SK-N-SH (cell line): ENCODE data around the gene PCDHGB1. TPM values are rescaled to one million over a fixed set of nuclear protein-coding genes. Genes with fewer than 3 reads are reported as not detected.
"Not testable (repeated sequence)": the region's sequence is repeated elsewhere in the genome, so short reads cannot be mapped to it uniquely, and the experiment has no call there.

Experiments used
- CTCF ChIA-PET: fragments of 300-600, 350-600 bp; formaldehyde crosslinking; extraction: SDS; loops from one replicate; lab custom pipeline; 2021; lab: Yijun Ruan, JAX
- POLR2A ChIA-PET: fragments of 350-600 bp; sonication (Branson Sonifier 250); formaldehyde crosslinking; extraction: SDS; loops from one replicate; lab custom pipeline; 2020; ENCODE audit warnings: antibody characterized with exemption, inconsistent platforms; lab: Yijun Ruan, JAX
- DNase-seq: peaks from one replicate; pipeline ENCODE4 v3.0.0; 2012
- H2AFZ ChIP-seq: fragments of 200-600 bp; sonication (generic); 2 replicates; pipeline ENCODE4 v1.8.1; 2016; ENCODE audit warnings: antibody characterized with exemption, mild to moderate bottlenecking, low read depth
- H3F3A ChIP-seq: fragments of 200-600 bp; sonication (generic); replicated peaks from 2 replicates; pipeline ENCODE3; 2016; ENCODE audit warnings: antibody characterized with exemption, mild to moderate bottlenecking; ENCODE audit not compliant: insufficient read depth
- H3K27ac ChIP-seq, 2 experiments: fragments of 200-500 bp in 1 of 2; fragments of 200-600 bp in 1 of 2; sonication (Bioruptor generic) in 1 of 2; sonication (generic), shearing (Covaris generic) in 1 of 2; 2 replicates each; pipeline versions ENCODE4 v1.5.1 to v1.6.1; 2014 to 2016; ENCODE audit warnings: low read depth in 2 of 2, inconsistent platforms in 1 of 2, low read length in 1 of 2, mild to moderate bottlenecking in 1 of 2, mixed read lengths in 1 of 2
- H3K27me3 ChIP-seq: fragments of 200-600 bp; sonication (generic), shearing (Covaris generic); 2 replicates; pipeline ENCODE4 v1.6.1; 2016; ENCODE audit warnings: mixed run types; ENCODE audit not compliant: insufficient read depth
- H3K36me3 ChIP-seq, 2 experiments: fragments of 200-500 bp in 1 of 2; fragments of 200-600 bp in 1 of 2; sonication (Bioruptor generic) in 1 of 2; sonication (generic) in 1 of 2; replicated peaks in 1 of 2; 2 replicates each; pipeline versions ENCODE3 to v1.5.1; 2014 to 2016; ENCODE audit warnings: low read length in 1 of 2, mild to moderate bottlenecking in 1 of 2; ENCODE audit not compliant: insufficient read depth in 2 of 2, control insufficient read depth in 1 of 2
- H3K4me1 ChIP-seq, 2 experiments: fragments of 200-500 bp in 1 of 2; fragments of 200-600 bp in 1 of 2; sonication (Bioruptor generic) in 1 of 2; sonication (generic), shearing (Covaris generic) in 1 of 2; 2 replicates each; pipeline versions ENCODE4 v1.5.1 to v1.6.1; 2014 to 2016; ENCODE audit warnings: low read depth in 1 of 2, low read length in 1 of 2, mixed run types in 1 of 2; ENCODE audit not compliant: insufficient read depth in 2 of 2, control insufficient read depth in 1 of 2
- H3K4me2 ChIP-seq: fragments of 200-600 bp; sonication (generic), shearing (Covaris generic); 2 replicates; pipeline ENCODE4 v1.6.1; 2017; ENCODE audit warnings: mixed run types
- H3K4me3 ChIP-seq, 2 experiments: fragments of 200-500 bp in 1 of 2; fragments of 200-600 bp in 1 of 2; sonication (Bioruptor generic) in 1 of 2; sonication (generic), shearing (Covaris generic) in 1 of 2; 2 replicates each; pipeline versions ENCODE4 v1.5.1 to v1.8.1; 2014 to 2016; ENCODE audit warnings: low read depth in 2 of 2, inconsistent platforms in 1 of 2, low read length in 1 of 2, mild to moderate bottlenecking in 1 of 2, mixed read lengths in 1 of 2, moderate library complexity in 1 of 2
- H3K79me2 ChIP-seq: fragments of 200-600 bp; sonication (generic); 2 replicates; pipeline ENCODE4 v1.8.1; 2017; ENCODE audit warnings: mild to moderate bottlenecking; ENCODE audit not compliant: insufficient read depth
- H3K9ac ChIP-seq: fragments of 200-600 bp; sonication (generic); 2 replicates; pipeline ENCODE4 v1.6.1; 2017; ENCODE audit warnings: mixed run types
- H3K9me2 ChIP-seq: fragments of 200-600 bp; sonication (generic); 2 replicates; pipeline ENCODE4 v1.6.1; 2017; ENCODE audit warnings: mixed run types
- H3K9me3 ChIP-seq: fragments of 200-600 bp; sonication (generic); 2 replicates; pipeline ENCODE4 v1.6.1; 2017; ENCODE audit warnings: mixed run types, mild to moderate bottlenecking, moderate library complexity
- H4K20me1 ChIP-seq: fragments of 200-600 bp; sonication (generic); 2 replicates; pipeline ENCODE4 v1.6.1; 2017; ENCODE audit warnings: mild to moderate bottlenecking, mixed run types; ENCODE audit not compliant: insufficient read depth
- CHD2 ChIP-seq: fragments of 150-350 bp; IDR thresholded peaks from 2 replicates; pipeline ENCODE4 v1.6.1; 2018; ENCODE audit warnings: low read length; ENCODE audit not compliant: partially characterized antibody
- FOXM1 ChIP-seq: IDR thresholded peaks from 2 replicates; pipeline ENCODE4 v1.4.0; 2012; ENCODE audit warnings: low read depth, mild to moderate bottlenecking
- MEF2A ChIP-seq: IDR thresholded peaks from 2 replicates; pipeline ENCODE4 v1.4.0; 2012; ENCODE audit warnings: low read depth, borderline replicate concordance
- MXI1 ChIP-seq: IDR thresholded peaks from 2 replicates; pipeline ENCODE4 v1.6.1; 2012; ENCODE audit warnings: mild to moderate bottlenecking, low read depth, low read length, improper control_type of control experiment
- RCOR1 ChIP-seq: fragments of 150-350 bp; IDR thresholded peaks from 2 replicates; pipeline ENCODE4 v1.6.1; 2017; ENCODE audit warnings: antibody characterized with exemption, low read length
- RXRA ChIP-seq: IDR thresholded peaks from 2 replicates; pipeline ENCODE4 v1.4.0; 2012; ENCODE audit warnings: low read depth, mild to moderate bottlenecking, borderline replicate concordance
- SIN3A ChIP-seq: IDR thresholded peaks from 2 replicates; pipeline ENCODE4 v1.6.1; 2012; ENCODE audit warnings: low read depth, mild to moderate bottlenecking, low read length, moderate library complexity, borderline replicate concordance
- SMC3 ChIP-seq: IDR thresholded peaks from 2 replicates; pipeline ENCODE4 v1.6.1; 2012; ENCODE audit warnings: low read depth, low read length, improper control_type of control experiment
- TCF12 ChIP-seq: IDR thresholded peaks from 2 replicates; pipeline ENCODE4 v1.4.0; 2012
- YY1 ChIP-seq: IDR thresholded peaks from 2 replicates; pipeline ENCODE4 v1.4.0; 2012; ENCODE audit warnings: low read depth, mild to moderate bottlenecking
- WGBS: methylation state at CpG from one replicate; pipeline ENCODE4 v1.1.6; 2017; ENCODE audit warnings: low lambda C conversion rate; 5-methylcytosine and 5-hydroxymethylcytosine counted together
- polyA plus RNA-seq, 3 experiments: library from polyadenylated mRNA; depleted of rRNA; stranded (reverse); fragments of >200 nt; gene quantifications; 2 replicates each; pipeline ENCODE4 v1.2.3, GENCODE V29; 2012
- TF ChIP-seq, protein P1 (sequence below): fragments of 150-350 bp; IDR thresholded peaks from 2 replicates; pipeline ENCODE4 v1.6.1; 2017; ENCODE audit warnings: antibody characterized with exemption, low read length, low read depth, borderline replicate concordance

Gene PCDHGB1
- polyA plus RNA-seq, 1 of the 3 experiments (the other 2 are of a cell fraction): 0.77 TPM

DNA sequence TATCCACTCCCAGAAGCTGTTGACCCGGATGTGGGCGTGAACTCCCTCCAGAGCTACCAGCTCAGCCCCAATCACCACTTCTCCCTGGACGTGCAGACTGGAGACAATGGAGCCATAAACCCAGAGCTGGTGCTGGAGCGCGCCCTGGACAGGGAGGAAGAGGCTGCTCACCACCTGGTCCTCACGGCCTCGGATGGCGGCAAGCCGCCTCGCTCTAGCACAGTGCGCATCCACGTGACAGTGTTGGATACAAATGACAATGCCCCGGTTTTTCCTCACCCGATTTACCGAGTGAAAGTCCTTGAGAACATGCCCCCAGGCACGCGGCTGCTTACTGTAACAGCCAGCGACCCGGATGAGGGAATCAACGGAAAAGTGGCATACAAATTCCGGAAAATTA, 43.4 kb downstream of the PCDHGB1 start:
- TF ChIP-seq TCF12 (no peak), YY1 (no peak), RXRA (no peak), SIN3A (no peak), MXI1 (no peak), FOXM1 (no peak), RCOR1 (no peak), SMC3 (no peak), CHD2 (no peak), MEF2A (no peak)
- TF ChIP-seq, protein P1, sequence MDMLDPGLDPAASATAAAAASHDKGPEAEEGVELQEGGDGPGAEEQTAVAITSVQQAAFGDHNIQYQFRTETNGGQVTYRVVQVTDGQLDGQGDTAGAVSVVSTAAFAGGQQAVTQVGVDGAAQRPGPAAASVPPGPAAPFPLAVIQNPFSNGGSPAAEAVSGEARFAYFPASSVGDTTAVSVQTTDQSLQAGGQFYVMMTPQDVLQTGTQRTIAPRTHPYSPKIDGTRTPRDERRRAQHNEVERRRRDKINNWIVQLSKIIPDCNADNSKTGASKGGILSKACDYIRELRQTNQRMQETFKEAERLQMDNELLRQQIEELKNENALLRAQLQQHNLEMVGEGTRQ: no peak
- TF ChIP-seq, all 33 proteins: peak for 0
- peaks cover 0 to 15% of the 10 kb centered on the region in 2 experiments for H3K36me3 ChIP-seq
- H3K4me1 ChIP-seq: no peaks in the 10 kb centered on the region
- no peaks in the 10 kb centered on the region for H3K9me2 ChIP-seq
- H3K9me3 ChIP-seq: peaks cover 7% of the 10 kb centered on the region; the same call in 1 of the 2 replicates
- H3F3A ChIP-seq: no peaks in the 10 kb centered on the region
- DNase-seq: no peak
- H3K27ac ChIP-seq: no peak overlapping the region
- H3K4me2 ChIP-seq: no peak overlapping the region
- H3K27me3 ChIP-seq: no peaks in the 10 kb centered on the region
- no peak overlapping the region for H3K9ac ChIP-seq
- POLR2A ChIA-PET: no interaction called here
- WGBS: 64% methylated on average over 21 of the region's 21 CpGs
- H3K4me3 ChIP-seq: no peak overlapping the region; a peak in 1 of 4 replicates
- H3K79me2 ChIP-seq: no peaks in the 10 kb centered on the region; the same call in 1 of the 2 replicates
- CTCF ChIA-PET: no interaction called here
- H4K20me1 ChIP-seq: no peaks in the 10 kb centered on the region
- no peak overlapping the region for H2AFZ ChIP-seq

DNA sequence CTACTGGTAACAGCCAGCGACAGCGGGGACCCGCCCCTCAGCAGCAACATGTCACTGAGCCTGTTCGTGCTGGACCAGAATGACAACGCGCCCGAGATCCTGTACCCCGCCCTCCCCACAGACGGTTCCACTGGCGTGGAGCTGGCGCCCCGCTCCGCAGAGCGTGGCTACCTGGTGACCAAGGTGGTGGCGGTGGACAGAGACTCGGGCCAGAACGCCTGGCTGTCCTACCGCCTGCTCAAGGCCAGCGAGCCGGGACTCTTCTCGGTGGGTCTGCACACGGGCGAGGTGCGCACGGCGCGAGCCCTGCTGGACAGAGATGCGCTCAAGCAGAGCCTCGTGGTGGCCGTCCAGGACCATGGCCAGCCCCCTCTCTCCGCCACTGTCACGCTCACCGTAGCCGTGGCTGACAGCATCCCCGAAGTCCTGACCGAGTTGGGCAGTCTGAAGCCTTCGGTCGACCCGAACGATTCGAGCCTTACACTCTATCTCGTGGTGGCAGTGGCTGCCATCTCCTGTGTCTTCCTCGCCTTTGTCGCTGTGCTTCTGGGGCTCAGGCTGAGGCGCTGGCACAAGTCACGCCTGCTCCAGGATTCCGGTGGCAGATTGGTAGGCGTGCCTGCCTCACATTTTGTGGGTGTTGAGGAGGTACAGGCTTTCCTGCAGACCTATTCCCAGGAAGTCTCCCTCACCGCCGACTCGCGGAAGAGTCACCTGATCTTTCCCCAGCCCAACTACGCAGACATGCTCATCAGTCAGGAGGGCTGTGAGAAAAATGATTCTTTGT, 44.7 kb downstream of the PCDHGB1 start:
- H2AFZ ChIP-seq, H3K9me3 ChIP-seq, H3K4me3 ChIP-seq, POLR2A ChIA-PET, H3K9me2 ChIP-seq, DNase-seq, H3K4me2 ChIP-seq, H4K20me1 ChIP-seq, H3K4me1 ChIP-seq, H3K79me2 ChIP-seq, H3K27me3 ChIP-seq, H3K27ac ChIP-seq, H3F3A ChIP-seq, H3K9ac ChIP-seq: not testable (repeated sequence)
- 81% methylated on average over 24 of the region's 53 CpGs for whole genome bisulfite sequencing
- CTCF ChIA-PET: interaction anchor here (0.7 kb wide), 1 partner anchor 131 kb away, joined by 3 read pairs; no protein-coding TSS in a partner anchor
- H3K36me3 ChIP-seq: peaks cover 0 to 15% of the 10 kb centered on the region in 2 experiments

DNA sequence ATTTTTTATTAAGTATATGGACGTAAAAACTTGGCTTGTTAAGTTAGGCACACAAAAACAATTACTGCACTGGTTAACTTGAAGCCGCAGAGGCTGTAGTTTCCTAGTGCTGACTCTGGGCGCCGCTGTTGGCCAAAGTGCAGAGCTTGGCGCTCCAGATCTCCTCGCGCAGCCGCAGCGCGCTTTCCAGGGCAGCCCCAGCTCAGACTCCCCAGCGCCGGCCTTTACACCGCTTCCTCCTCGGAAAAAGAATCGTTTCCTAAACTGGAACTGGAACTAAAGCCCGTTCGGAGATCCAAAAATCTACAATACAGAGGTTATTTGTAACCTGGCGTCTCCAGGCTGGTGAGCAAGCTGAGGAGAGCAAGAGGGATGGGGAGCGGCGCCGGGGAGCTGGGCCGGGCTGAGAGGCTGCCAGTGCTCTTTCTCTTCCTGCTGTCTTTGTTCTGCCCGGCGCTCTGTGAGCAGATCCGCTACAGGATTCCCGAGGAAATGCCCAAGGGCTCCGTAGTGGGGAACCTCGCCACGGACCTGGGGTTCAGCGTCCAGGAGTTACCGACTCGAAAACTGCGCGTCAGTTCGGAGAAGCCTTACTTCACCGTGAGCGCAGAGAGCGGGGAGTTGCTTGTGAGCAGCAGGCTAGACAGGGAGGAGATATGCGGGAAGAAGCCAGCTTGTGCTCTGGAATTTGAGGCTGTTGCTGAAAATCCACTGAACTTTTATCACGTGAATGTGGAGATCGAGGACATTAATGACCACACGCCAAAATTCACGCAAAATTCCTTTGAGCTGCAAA, 48.1 kb downstream of the PCDHGB1 start, which contains the start of gene PCDHGB5:
Gene PCDHGB5 (plus strand): TSS at position 192 of the 796 bp plus-strand sequence. CDS start 181 bp downstream, at position 373.
- CTCF ChIA-PET: interaction anchor here (0.9 to 1.0 kb wide), 3 partner anchors 32 to 216 kb away, joined by 3 to 4 read pairs (median 3); partner anchors contain the start of genes PCDHB16 and PCDHGA12
- H3K4me1 ChIP-seq, H4K20me1 ChIP-seq, H3K9me2 ChIP-seq, H3K4me2 ChIP-seq, H2AFZ ChIP-seq, H3K4me3 ChIP-seq, H3F3A ChIP-seq, DNase-seq, H3K9ac ChIP-seq, H3K79me2 ChIP-seq, H3K27ac ChIP-seq, H3K27me3 ChIP-seq, H3K36me3 ChIP-seq, POLR2A ChIA-PET: not testable (repeated sequence)
- WGBS: 61% methylated on average over 22 of the region's 43 CpGs
- peaks cover 11% of the 10 kb centered on the region for H3K9me3 ChIP-seq
